ENCODE measurements around the gene SPOP. TPM values are rescaled to one million over a fixed set of nuclear protein-coding genes. Genes with fewer than 3 reads are reported as not detected.
A peak's percentile ranks its signal among the peaks of the same experiment; 100 is the strongest.

SPOP gene
- total RNA-seq, 1 donor from 2014 or later = 68.3 TPM

DNA sequence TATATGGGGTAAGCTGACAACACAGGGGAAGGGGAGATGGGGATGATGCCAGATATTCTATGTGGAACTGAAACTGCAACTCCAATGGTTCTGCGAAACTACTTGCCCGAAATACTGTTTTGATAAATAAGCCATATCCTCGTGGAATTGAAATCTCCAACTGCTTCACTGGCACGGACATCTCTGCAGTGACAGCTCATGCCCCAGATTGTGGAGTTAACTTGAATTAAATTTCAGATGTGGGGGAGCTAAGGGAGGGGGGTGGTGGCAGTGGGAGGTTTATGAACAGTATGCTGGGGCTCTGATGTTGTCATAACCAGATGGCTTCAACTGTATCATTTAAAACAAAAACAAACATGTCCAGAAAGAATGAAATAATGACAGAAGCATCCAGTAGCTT is 80.5 kb downstream of the SPOP start:
- intact Hi-C loops (cut with DNase I) = no loop called here
- DNase-seq (ENCODE audit: low spot score) = no peak

DNA sequence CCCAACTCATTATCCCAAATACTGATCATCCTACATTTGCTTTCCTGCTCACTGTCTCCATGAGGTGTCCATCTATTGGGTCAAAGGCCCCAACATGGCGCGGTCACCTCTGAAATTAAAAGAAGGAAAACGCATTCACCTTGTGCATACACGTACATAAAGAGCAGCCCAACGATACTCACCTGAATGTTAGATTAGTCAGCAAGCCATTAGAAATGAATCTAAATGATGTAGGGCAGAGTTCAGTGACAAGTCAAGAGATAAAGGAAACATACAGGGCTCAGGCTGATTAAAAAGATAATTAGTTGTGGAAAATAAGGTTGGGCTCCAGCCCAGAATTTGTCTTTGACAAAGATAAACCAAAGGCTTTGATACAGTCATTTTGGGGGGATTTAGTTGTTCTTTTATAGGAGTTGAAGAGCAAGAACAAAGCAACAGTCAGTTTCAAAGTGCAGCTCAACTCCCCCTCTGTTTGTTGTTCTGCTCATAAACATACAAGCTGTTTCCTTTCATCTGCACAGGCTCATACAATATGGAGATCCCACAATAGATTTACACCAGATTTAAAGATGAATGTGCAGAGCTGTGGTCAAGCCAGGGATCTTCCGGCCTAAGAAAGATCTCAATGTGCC is 81.2 kb downstream of the SPOP start:
- intact Hi-C loops (cut with DNase I) = no loop called here
- DNase-seq (ENCODE audit: low spot score) = no peak

DNA sequence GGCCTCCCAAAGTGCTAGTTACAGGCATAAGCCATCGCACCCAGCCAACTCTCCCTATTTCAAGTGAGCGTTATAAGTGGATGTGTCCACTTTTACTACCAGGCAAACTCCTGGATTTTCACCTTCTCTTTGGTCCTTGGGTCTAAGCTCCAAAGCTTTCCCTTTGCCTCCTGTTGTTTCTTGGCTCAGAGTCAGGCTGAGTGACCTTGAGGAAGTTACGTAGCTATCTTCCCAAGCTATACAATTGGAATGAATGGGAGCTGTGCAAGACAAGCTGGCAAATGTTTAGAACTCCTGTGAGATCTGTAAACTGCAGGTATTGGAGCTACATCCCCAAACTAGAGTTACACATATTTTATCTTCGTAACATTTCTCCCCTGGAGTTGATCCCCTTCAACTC is 81.9 kb downstream of the SPOP start:
- intact Hi-C loops (cut with DNase I) = no loop called here
- no peak for DNase-seq (ENCODE audit: low spot score)

DNA sequence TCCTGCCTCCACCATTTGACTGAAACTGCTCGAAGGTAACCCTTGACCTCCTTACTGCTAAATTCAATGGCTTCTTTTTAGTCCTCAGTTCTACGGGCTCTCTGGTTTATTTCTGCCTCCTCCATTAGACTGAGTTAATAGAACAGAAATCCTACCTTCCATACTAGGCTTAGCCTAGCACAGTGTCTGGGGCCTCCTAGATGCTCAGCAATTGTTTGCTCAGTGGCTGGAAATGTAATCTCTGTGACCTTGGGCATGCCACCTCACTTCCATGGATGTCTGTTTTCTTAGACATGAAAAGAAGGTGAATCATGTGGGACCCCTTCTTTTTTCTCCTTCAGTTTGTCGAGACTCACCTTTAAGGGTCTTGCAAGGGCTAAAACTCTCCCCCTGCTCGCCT is 82.6 kb downstream of the SPOP start:
- DNase-seq (ENCODE audit: low spot score) = no peak
- intact Hi-C loops (cut with DNase I) = no loop called here

DNA sequence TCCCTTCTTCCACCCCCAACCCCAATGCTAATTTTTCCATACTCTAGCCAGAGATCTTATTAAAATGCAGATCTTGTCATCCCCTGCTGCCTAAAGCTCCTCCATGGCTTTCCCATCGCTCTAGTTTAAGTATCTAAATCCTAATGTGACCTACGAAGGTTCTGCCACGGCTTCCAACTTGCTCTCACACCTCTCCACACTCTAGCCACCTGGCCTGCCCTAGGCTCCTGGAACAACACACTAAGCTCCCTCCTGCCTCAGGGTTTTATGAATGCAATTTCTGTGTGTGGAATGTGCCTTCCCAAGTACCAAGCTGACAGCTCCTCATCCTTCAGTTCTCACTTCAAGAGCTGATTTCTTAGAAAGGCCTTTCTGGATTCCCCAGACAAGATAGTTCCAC is 85.6 kb downstream of the SPOP start:
- intact Hi-C loops (cut with DNase I) = no loop called here

DNA sequence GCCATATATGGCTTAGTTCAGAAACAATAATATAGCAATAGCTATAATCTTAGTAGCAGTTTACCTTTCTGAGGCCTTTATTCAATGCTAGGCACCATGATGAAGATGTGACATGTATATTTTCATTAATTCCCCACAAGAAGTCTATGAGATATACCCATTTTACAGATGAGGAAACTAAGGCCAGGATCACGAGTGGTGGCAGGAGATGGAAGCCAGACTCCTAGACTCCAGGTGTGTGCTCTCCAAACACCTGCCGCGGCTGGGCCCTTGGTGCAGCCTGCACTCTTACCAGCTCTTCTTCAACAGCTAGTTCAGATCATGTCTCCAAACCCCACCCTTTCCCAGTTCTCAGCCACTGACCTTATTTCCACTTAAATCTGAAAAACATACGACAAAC is 87.0 kb downstream of the SPOP start:
- intact Hi-C loops (cut with DNase I) = no loop called here
- no peak for DNase-seq (ENCODE audit: low spot score)

More for the DNA sequence above, 85.6 kb downstream of the SPOP start:
- no peak for DNase-seq (ENCODE audit: low spot score)

DNA sequence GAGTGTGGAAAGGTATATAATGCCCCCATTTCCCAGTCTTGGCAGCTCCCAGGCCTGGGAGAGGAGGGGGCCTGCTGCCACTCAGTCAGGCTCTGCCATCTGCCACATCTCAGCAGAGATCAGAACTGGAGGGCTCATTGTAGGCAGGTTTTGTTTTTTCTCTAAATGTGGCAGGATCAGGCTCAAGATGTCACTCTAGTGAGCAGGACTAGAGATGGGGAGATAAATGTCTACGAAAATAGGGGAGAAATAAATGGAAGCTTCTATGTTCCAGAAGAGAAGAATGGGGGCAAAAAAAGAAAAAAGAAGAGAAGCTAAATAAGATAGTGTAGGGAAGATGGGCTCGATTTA is 88.3 kb downstream of the SPOP start:
- intact Hi-C loops (cut with DNase I) = no loop called here
- no peak for DNase-seq (ENCODE audit: low spot score)

DNA sequence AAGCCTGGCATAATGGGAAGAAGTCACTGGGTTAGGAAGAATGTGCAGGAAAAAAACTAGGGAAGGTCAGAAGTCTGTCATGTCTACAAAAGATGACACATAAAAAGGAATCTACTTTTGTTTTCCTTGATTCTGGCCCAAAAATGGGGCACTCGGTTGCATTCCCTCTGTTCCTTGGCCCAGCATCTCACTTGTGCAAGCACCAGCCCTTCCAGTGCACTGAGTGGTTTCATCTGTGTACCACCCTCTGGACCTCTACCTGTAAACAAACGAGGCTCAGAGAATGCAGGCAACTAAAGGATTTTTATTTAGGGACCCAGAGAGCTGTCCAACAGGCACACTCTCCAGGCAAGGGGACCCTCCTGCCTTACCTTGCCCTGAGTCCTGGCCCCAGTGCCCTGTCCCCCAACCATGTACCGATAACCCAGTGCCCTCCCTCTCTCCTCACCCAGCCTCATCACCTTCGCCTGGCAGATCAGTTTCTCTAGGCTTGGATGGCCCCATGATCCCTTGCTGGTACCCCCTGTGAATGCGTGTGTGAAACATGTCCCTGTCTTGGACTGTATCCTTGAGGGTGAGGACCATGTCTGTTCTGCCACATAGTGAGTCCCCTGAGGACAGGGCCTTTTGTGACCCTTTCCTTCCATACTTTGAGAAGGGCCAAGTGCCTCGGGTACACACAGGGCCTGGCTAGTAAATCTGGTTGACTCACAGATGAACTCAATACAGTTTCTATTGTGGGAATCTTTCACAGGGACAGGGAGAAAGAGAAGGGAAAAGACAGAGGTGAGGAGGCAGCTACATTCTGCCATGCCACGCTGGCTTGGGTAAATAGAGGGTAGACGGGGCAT is 88.9 kb downstream of the SPOP start:
- DNase-seq (ENCODE audit: low spot score) = no peak
- intact Hi-C loops (cut with DNase I) = no loop called here

DNA sequence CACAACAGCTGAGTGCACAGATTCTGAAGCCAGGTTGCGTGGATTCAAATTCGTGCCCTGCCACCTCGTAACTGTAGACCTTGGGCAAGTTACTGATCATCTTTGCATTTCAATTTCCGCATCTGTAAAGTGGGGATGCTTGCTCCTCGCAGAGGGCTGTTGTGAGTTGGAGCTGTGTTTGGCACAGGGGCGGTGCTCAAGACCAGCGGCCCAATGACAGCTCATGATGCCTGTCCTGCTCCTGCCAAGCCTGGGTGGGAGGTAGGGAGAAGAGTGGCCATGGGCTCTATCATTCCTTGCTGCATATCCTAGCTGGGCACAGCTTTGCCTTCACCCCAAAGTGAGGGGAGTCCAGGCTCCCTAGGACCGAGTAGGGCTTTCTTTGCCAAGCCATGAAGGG is 89.6 kb downstream of the SPOP start:
- no peak for DNase-seq (ENCODE audit: low spot score)
- intact Hi-C loops (cut with DNase I) = no loop called here

DNA sequence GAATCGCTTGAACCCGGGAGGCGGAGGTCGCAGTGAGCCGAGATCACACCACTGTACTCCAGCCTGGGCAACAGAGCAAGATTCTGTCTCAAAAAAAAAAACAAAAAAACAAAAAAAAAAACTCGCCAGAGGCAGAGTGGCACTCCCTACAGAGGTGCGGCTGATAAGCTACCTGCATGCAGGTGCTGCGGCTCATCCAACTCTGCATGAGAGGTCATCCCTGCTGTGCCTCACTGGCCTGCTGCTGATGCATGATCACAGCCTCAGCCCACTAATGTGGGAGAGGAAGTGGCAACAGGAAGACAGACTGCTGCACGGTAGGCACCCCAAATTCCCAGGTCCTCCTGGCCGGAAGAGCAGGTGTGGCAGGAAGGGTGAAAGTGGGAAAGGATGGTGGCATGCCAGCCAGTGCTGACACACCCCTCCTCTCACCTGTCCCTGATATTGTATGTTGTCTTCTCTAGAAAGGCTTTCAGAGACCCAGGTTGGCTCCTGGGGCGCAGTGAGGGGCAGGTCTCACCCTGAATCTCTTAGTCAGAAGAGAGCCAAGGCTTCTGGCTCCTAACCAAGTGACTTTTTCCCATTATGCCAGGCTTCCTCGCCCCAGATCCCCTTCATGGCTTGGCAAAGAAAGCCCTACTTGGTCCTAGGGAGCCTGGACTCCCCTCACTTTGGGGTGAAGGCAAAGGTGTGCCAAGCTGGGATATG is 90.4 kb downstream of the SPOP start:
- DNase-seq (ENCODE audit: low spot score) = no peak
- intact Hi-C loops (cut with DNase I) = no loop called here

DNA sequence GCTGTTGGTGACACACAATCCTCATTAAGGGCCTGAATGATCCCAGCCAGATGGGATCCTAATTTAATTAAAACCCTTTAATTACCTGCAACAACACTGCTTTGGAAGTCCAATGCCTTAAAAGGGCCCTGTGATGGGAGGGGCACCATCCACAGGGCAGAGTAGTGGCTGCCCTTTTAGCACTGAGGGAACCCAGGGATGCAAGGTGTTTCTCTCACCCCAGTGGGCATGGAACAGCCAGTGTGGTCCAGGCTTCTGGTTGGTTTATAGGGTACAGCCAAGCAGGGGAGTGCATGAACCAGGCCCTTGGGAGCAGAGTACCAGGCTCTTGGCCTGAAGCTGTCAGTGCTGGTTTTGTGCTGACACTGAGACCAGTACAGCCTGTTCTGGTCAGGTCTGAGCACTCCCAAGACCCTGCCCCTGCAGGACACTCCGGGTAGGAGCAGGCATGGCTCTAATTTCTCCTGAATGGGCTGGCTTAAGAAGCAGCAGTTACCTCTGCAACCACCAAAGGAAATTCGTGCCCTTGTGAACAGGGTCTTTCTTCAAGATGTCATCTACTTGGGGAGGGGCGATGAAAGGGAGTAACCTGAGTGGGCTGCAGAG is 92.4 kb downstream of the SPOP start:
- DNase-seq (ENCODE audit: low spot score) = peak; percentile 47

DNA sequence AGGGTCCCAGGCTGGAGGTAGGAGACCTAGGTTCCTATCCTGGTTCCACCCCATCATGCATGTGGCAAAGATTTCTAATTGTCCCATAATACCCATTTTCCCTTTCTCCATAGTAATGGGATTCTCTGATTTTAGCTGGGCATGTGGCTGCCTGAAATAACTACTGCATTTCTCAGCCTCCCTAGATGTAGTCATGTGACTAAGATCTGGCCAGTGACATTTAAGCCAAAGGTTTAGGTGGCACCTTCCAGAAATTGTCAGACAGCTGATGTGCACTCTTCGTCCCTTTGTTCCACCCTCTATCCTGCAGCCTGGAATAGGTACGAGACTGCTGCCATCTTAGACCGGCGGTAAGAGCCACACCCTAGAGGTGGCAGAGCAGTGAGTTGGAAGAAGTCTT is 94.0 kb downstream of the SPOP start:
- intact Hi-C loops (cut with DNase I) = no loop called here
- DNase-seq (ENCODE audit: low spot score) = peak; percentile 36

More for the DNA sequence above, 92.4 kb downstream of the SPOP start:
- intact Hi-C loops (cut with DNase I) = no loop called here

DNA sequence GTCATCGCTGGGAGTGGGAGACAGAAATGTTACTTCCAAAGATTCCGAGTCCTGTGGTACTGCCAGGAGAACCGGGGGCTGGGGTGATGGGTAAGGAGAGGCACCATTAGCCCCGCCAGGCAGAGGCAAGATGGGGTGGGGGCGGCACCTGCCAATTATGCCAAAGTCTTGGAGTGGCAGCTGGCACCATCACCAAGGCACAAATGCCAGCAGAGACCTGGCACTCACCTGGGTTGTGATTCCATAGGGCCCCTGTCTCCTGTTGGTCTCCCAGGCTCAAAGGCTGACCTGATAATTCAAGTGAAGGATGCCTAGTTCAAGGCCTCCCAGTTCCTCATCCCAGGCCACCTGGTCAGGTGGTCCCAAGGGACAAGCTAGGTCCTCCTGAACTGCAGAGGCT is 94.7 kb downstream of the SPOP start:
- DNase-seq (ENCODE audit: low spot score) = no peak
- intact Hi-C loops (cut with DNase I) = no loop called here

DNA sequence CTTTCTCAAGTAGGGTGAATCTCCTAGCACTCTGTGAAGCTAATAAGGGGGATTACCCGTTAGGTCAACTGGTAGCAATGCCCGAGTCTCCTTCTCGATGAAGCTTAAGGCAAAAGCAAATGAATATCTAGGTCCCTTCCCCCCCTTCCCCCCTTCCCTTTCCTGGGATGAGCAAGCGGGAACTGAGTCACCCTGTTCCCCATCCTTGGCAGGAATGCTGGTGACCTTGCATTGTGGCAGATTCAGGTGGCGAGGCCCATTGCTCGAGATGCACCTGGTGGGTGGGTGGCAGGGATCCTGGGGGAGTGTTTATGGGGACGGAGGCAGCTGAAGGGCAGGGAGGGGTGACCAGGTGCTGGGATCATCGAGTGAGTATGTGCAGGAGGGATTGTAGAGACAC is 95.1 kb downstream of the SPOP start:
- DNase-seq (ENCODE audit: low spot score) = no peak
- intact Hi-C loops (cut with DNase I) = no loop called here

DNA sequence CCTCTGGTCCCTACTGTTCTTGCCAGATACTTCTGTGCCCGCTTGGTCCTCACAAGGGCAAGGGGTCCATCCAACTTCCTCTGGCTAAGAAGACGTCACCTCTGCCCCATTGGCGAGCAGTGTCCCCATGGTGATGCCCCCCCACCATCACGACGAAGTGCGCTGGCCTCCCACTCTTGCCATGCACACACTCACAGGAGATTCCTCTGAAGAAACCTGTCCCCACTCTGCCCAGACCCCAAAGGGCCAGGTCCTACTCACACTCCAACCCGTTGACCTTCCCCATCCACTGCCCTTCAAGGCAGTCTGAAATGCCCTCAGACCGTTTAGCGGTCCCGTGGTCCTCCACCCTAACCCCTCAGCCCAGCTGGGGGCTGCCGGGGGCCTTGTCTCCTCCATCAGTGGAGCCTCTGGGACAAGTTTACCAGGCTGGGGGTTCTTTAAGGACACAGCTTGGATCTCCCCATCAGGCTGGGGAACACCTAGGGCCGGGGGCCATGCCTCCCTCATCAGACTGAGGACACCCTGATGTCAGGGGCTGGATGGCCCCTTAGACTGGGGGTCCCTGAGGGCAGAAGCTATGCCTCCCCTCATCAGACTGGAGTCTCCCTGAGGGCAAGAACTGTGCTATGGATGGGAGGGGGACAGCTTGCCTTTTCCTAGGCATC is 95.7 kb downstream of the SPOP start:
- DNase-seq (ENCODE audit: low spot score) = no peak

DNA sequence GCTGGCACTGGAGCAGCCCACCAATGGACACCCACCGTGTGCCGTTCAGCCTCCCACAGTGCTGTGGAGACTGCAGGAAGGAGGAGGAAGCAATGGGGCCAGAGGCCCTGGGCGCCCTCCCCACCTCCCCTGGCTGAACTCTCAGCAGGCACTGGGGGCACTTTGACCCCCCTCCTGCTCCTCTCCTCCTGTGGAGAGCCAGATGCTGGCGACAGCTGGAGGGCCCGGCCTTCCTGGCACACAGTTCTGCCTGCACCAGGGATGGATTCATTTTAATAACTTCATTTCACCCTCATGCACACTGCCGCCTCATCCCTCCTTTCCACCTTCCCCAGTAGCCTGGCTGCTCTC is 96.3 kb downstream of the SPOP start:
- no peak for DNase-seq (ENCODE audit: low spot score)
- intact Hi-C loops (cut with DNase I) = no loop called here

More for the DNA sequence above, 95.7 kb downstream of the SPOP start:
- intact Hi-C loops (cut with DNase I) = no loop called here

DNA sequence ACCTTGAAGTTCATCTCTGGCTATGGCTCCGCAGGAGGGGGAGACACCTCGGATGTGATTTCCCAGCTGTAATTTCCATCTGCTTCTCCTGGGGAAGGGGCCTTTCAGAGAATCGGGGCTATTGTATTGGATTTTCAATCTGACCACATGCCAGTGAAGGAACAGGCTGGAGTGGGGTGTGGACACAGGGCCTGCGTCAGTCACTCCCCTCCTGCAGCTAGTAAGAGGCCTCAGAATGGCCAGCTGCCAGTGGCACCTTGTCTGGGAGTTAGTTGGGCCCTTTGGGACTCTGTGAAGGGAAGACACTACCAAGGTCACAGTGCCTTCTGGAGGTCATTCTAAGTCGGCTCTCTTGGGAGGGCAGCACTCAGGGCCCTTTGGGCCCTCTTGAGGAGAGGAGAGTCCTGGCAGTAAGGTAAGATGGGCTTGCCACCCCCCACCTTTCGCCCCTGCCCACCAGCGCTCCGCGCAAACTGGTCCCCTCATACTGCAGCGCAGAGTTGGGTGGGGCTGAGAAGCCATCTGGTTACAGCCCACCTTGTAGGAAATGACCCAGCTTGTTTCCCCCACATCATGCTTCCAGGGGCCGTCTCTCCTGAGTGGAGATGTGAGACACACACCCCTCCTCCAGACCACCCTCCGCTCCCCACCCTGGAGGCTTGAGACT is 96.8 kb downstream of the SPOP start:
- no peak for DNase-seq (ENCODE audit: low spot score)
- intact Hi-C loops (cut with DNase I) = no loop called here

DNA sequence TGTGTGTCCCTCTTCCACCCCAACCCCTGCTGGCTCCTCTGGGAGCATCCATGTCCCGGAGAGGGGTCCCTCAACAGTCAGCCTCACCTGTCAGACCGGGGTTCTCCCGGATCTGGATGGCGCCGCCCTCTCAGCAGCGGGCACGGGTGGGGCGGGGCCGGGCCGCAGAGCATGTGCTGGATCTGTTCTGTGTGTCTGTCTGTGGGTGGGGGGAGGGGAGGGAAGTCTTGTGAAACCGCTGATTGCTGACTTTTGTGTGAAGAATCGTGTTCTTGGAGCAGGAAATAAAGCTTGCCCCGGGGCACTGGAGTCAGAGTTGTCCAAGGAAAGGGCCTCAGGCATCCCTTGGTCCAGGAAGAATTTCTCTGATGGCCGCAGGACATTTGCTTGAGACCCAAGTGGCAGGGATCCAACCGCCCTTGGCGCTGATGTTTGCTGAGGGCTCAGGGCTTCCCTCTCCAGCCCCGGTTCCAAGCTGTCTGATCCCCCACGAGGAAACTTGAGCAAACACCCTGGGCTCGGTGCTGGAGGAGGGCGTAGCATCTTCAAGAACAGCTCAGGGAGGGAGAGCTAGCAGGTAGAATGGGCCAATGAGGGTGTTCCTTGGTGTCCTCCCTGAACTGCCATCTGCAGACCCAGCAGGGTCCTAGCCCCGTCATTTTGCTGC is 97.7 kb downstream of the SPOP start:
- intact Hi-C loops (cut with DNase I) = no loop called here
- no peak for DNase-seq (ENCODE audit: low spot score)

DNA sequence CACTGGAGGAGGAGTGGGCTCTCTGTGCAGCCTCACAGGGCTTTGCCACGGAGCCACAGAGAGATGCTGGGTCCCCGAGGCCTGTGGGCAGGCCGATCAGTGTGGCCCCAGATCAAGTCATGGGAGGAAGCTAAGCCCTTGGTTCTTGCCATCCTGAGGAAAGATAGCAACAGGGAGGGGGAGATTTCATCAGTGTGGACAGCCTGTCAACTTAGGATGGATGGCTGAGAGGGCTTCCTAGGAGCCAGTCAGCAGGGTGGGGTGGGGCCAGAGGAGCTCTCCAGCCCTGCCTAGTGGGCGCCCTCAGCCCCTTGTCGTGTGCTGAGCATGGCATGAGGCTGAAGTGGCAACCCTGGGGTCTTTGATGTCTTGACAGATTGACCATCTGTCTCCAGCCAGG is 98.4 kb downstream of the SPOP start:
- DNase-seq (ENCODE audit: low spot score) = no peak
- intact Hi-C loops (cut with DNase I) = loop anchor here (5.0 kb wide), 2 partner anchors 38 to 98 kb away; partner anchors contain the start of gene SPOP

All from cardiac septum (tissue), 1 donor.